HepG2 (cell line): ENCODE measurements around the gene FNDC4. TPM values are rescaled to one million over a fixed set of nuclear protein-coding genes. Genes with fewer than 3 reads are reported as not detected.

Experiments used
- CHD4 ChIP-seq: fragments of 200-600 bp; sonication (generic); IDR thresholded peaks from 2 replicates; pipeline ENCODE4 v1.7.0; 2017; ENCODE audit warnings: mild to moderate bottlenecking, low read length, borderline replicate concordance
- EED ChIP-seq: sonication (generic); formaldehyde crosslinking; IDR thresholded peaks from 2 replicates; pipeline ENCODE4 v1.5.0; 2020; ENCODE audit warnings: mild to moderate bottlenecking, missing genetic modification reagents
- ETV5 ChIP-seq: IDR thresholded peaks from 2 replicates; pipeline ENCODE4 v1.6.1; 2018; ENCODE audit warnings: missing biosample characterization, missing genetic modification reagents, inconsistent platforms, borderline replicate concordance
- FOXP1 ChIP-seq, 2 experiments: fragments of 450-650 bp in 1 of 2; IDR thresholded peaks; 2 replicates each; pipeline ENCODE4 v1.6.1; 2017 to 2018; ENCODE audit warnings: antibody characterized with exemption in 1 of 2
- HDAC1 ChIP-seq: sonication (generic); formaldehyde crosslinking; IDR thresholded peaks from 2 replicates; pipeline ENCODE4 v1.5.1; 2020; ENCODE audit warnings: mild to moderate bottlenecking, missing genetic modification reagents
- HHEX ChIP-seq: IDR thresholded peaks from 2 replicates; pipeline ENCODE4 v1.6.1; 2016; ENCODE audit warnings: control low read depth
- LCORL ChIP-seq, 2 experiments: fragments of 450-650 bp in 1 of 2; sonication (generic) in 1 of 2; formaldehyde crosslinking in 1 of 2; IDR thresholded peaks; 2 replicates each; pipeline versions ENCODE4 v1.5.0 to v1.6.1; 2017 to 2020; ENCODE audit warnings: antibody characterized with exemption in 1 of 2, missing genetic modification reagents in 1 of 2
- NCOA1 ChIP-seq: sonication (generic); formaldehyde crosslinking; IDR thresholded peaks from 2 replicates; pipeline ENCODE4 v1.9.0; 2021; ENCODE audit warnings: missing genetic modification reagents
- NKX3-1 ChIP-seq: sonication (generic); formaldehyde crosslinking; IDR thresholded peaks from 2 replicates; pipeline ENCODE4 v1.5.0; 2020; ENCODE audit warnings: missing genetic modification reagents
- NR2C2 ChIP-seq: sonication (generic); formaldehyde crosslinking; IDR thresholded peaks from 2 replicates; pipeline ENCODE4 v1.4.0; 2020; ENCODE audit warnings: missing genetic modification reagents, mild to moderate bottlenecking, moderate library complexity, borderline replicate concordance
- NR2F2 ChIP-seq: IDR thresholded peaks from 2 replicates; pipeline ENCODE4 v1.6.1; 2012; ENCODE audit warnings: low read depth, inconsistent platforms, borderline replicate concordance
- REPIN1 ChIP-seq: sonication (generic); formaldehyde crosslinking; IDR thresholded peaks from 2 replicates; pipeline ENCODE4 v1.8.0; 2022; ENCODE audit warnings: missing genetic modification reagents, low read depth, mild to moderate bottlenecking, borderline replicate concordance
- SAP130 ChIP-seq: IDR thresholded peaks from 2 replicates; pipeline ENCODE4 v1.6.1; 2016; ENCODE audit warnings: low read depth
- SOX6 ChIP-seq, 2 experiments: fragments of 450-650 bp in 1 of 2; sonication (generic) in 1 of 2; formaldehyde crosslinking in 1 of 2; IDR thresholded peaks; 2 replicates each; pipeline versions ENCODE4 v1.4.0 to v1.6.1; 2017 to 2020; ENCODE audit warnings: antibody characterized with exemption in 1 of 2, mild to moderate bottlenecking in 1 of 2, missing genetic modification reagents in 1 of 2
- TARDBP ChIP-seq: sonication (generic); formaldehyde crosslinking; IDR thresholded peaks from 2 replicates; pipeline ENCODE4 v1.8.0; 2022; ENCODE audit warnings: mild to moderate bottlenecking, missing genetic modification reagents
- ZNF160 ChIP-seq: sonication (generic); formaldehyde crosslinking; IDR thresholded peaks from 2 replicates; pipeline ENCODE4 v1.8.0; 2022; ENCODE audit warnings: mild to moderate bottlenecking, inconsistent platforms, missing genetic modification reagents
- ZNF335 ChIP-seq: sonication (generic); formaldehyde crosslinking; IDR thresholded peaks from 2 replicates; pipeline ENCODE4 v1.4.0; 2020; ENCODE audit warnings: missing genetic modification reagents
- ZNF772 ChIP-seq: sonication (generic); formaldehyde crosslinking; IDR thresholded peaks from 2 replicates; pipeline ENCODE4 v1.5.0; 2020; ENCODE audit warnings: mild to moderate bottlenecking, missing genetic modification reagents
- polyA plus RNA-seq, 8 experiments: library from polyadenylated mRNA; depleted of rRNA in 3 of 8; stranded (reverse) in 7 of 8; unstranded in 1 of 8; fragments of >200 nt; fragmentation: Illumina TruSeq in 4 of 8; extraction: Trizol in 4 of 8; gene quantifications; 2 replicates each; pipeline versions ENCODE4 v1.2.1 to v1.2.3, GENCODE V29; 2011 to 2016; ENCODE audit warnings: low read depth in 4 of 8, missing spikeins in 1 of 8, mixed read lengths in 1 of 8; ENCODE audit not compliant: insufficient read depth in 1 of 8
- total RNA-seq, 5 experiments: library from RNA; depleted of rRNA; stranded (reverse); fragments of >200 nt; fragmentation: Illumina TruSeq; extraction: Trizol; gene quantifications; 2 replicates each; pipeline ENCODE4 v1.2.3, GENCODE V29; 2016; ENCODE audit warnings: low read depth in 1 of 5
- TF ChIP-seq, protein P1 (sequence below): sonication (generic); formaldehyde crosslinking; IDR thresholded peaks from 2 replicates; pipeline ENCODE4 v1.5.0; 2020; ENCODE audit warnings: missing genetic modification reagents
- TF ChIP-seq, protein P2 (sequence below), 2 experiments: fragments of 450-650 bp in 1 of 2; sonication (generic) in 1 of 2; formaldehyde crosslinking; IDR thresholded peaks; 2 replicates each; pipeline versions ENCODE4 v1.5.0 to v1.8.0; 2020 to 2022; ENCODE audit warnings: mild to moderate bottlenecking in 1 of 2, missing genetic modification reagents in 1 of 2
- TF ChIP-seq, protein P3 (sequence below): sonication (generic); formaldehyde crosslinking; IDR thresholded peaks from 2 replicates; pipeline ENCODE4 v1.5.0; 2020; ENCODE audit warnings: mild to moderate bottlenecking, missing genetic modification reagents
- TF ChIP-seq, protein P4 (sequence below): IDR thresholded peaks from 2 replicates; pipeline ENCODE4 v1.6.1; 2012; ENCODE audit warnings: inconsistent platforms
- TF ChIP-seq, protein P5 (sequence below): sonication (generic); formaldehyde crosslinking; IDR thresholded peaks from 2 replicates; pipeline ENCODE4 v1.5.0; 2020; ENCODE audit warnings: missing genetic modification reagents, mild to moderate bottlenecking, borderline replicate concordance
- TF ChIP-seq, protein P6 (sequence below): IDR thresholded peaks from 2 replicates; pipeline ENCODE4 v1.6.1; 2018; ENCODE audit warnings: missing genetic modification reagents

FNDC4 gene
- total and polyA plus RNA-seq, 2 of the 13 experiments (the other 11 are each of a cell fraction or from before 2014, with no cell fraction given): 9.0 to 17.4 TPM

DNA sequence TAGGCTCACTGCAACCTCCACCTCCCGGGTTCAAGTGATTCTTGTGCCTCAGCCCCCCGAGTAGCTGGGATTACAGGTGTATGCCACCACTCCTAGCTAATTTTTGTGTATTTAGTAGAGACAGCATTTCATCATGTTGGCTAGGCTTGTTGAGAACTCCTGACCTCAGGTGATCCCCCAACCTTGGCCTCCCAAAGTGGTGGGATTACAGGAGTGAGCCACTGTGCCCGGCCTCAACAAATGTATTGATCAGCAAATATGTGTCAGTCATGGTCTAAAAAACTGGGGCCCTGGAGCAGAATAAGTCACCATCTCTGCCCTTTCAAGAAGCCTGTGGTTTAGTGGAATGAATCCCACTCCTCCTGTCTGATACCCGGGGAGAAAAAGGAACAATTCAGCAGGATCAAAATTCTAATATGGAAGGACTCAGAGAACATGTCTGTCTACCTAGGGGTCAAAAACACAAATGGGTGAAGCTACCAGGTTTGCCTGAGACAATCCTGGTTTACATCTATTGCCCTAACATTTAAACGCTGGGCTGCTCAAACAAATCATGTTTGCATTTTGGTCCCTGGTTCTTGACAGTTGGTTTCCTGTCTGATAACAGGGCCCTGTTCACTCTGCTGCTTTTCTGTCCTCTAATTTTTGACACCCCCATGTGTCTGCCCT, 23.2 kb upstream of the FNDC4 start (continued):
- TF ChIP-seq, protein P1, sequence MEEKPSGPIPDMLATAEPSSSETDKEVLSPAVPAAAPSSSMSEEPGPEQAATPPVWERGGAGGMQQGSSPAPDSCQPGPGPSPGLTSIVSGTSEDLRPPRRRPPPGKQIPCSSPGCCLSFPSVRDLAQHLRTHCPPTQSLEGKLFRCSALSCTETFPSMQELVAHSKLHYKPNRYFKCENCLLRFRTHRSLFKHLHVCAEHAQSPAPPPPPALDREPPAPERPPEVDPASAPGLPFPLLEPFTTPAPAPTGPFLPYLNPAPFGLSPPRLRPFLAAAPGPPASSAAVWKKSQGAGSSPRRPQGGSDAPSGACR: peak; percentile 45; the same call in 1 of the 2 replicates
- TF ChIP-seq, protein P2, sequence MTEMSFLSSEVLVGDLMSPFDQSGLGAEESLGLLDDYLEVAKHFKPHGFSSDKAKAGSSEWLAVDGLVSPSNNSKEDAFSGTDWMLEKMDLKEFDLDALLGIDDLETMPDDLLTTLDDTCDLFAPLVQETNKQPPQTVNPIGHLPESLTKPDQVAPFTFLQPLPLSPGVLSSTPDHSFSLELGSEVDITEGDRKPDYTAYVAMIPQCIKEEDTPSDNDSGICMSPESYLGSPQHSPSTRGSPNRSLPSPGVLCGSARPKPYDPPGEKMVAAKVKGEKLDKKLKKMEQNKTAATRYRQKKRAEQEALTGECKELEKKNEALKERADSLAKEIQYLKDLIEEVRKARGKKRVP (CRISPR knock-in tag; IDR thresholded peaks at IDR 0.05): peak in 1 of 2 experiments; percentile 82; a peak in 1 of 4 replicates
- TF ChIP-seq HHEX (peak; percentile 20; the same call in 1 of the 2 replicates), TARDBP (peak; percentile 75; the same call in 1 of the 2 replicates), ZNF335 (CRISPR knock-in tag) (no peak), EED (CRISPR knock-in tag) (no peak), LCORL (IDR thresholded peaks at IDR 0.05) (no peak), LCORL (CRISPR knock-in tag; IDR thresholded peaks at IDR 0.05) (0 out of 2 replicates have a peak, but pooled peaks have one; percentile 36), HDAC1 (peak; percentile 47; the same call in 1 of the 2 replicates), SOX6 (IDR thresholded peaks at IDR 0.05) (no peak), SOX6 (CRISPR knock-in tag; IDR thresholded peaks at IDR 0.05) (peak; percentile 83), REPIN1 (CRISPR knock-in tag) (peak; percentile 48; the same call in 1 of the 2 replicates), FOXP1 (IDR thresholded peaks at IDR 0.05) (no peak), FOXP1 (CRISPR knock-in tag; IDR thresholded peaks at IDR 0.05) (peak; percentile 43), ZNF772 (CRISPR knock-in tag) (peak; percentile 42; the same call in 1 of the 2 replicates), ETV5 (CRISPR knock-in tag) (peak; percentile 80), NKX3-1 (0 out of 2 replicates have a peak, but pooled peaks have one; percentile 15), NCOA1 (CRISPR knock-in tag) (peak; percentile 5), NR2F2 (peak; percentile 68), NR2C2 (CRISPR knock-in tag) (peak; percentile 46; the same call in 1 of the 2 replicates), CHD4 (no peak), SAP130 (peak; percentile 65), ZNF160 (CRISPR knock-in tag) (peak; percentile 66; the same call in 1 of the 2 replicates)
- TF ChIP-seq, protein P3, sequence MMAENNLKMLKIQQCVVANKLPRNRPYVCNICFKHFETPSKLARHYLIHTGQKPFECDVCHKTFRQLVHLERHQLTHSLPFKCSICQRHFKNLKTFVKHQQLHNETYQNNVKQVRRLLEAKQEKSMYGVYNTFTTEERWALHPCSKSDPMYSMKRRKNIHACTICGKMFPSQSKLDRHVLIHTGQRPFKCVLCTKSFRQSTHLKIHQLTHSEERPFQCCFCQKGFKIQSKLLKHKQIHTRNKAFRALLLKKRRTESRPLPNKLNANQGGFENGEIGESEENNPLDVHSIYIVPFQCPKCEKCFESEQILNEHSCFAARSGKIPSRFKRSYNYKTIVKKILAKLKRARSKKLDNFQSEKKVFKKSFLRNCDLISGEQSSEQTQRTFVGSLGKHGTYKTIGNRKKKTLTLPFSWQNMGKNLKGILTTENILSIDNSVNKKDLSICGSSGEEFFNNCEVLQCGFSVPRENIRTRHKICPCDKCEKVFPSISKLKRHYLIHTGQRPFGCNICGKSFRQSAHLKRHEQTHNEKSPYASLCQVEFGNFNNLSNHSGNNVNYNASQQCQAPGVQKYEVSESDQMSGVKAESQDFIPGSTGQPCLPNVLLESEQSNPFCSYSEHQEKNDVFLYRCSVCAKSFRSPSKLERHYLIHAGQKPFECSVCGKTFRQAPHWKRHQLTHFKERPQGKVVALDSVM: 0 out of 2 replicates have a peak, but pooled peaks have one; percentile 29
- TF ChIP-seq, protein P4, sequence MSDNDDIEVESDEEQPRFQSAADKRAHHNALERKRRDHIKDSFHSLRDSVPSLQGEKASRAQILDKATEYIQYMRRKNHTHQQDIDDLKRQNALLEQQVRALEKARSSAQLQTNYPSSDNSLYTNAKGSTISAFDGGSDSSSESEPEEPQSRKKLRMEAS: peak; percentile 54; the same call in 1 of the 2 replicates
- TF ChIP-seq, protein P5, sequence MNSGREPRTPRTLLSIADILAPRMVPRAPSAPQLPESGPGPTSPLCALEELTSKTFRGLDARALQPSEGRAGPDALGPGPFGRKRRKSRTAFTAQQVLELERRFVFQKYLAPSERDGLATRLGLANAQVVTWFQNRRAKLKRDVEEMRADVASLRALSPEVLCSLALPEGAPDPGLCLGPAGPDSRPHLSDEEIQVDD (CRISPR knock-in tag): no peak
- TF ChIP-seq, protein P6, sequence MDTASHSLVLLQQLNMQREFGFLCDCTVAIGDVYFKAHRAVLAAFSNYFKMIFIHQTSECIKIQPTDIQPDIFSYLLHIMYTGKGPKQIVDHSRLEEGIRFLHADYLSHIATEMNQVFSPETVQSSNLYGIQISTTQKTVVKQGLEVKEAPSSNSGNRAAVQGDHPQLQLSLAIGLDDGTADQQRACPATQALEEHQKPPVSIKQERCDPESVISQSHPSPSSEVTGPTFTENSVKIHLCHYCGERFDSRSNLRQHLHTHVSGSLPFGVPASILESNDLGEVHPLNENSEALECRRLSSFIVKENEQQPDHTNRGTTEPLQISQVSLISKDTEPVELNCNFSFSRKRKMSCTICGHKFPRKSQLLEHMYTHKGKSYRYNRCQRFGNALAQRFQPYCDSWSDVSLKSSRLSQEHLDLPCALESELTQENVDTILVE (CRISPR knock-in tag): no peak
